Uterus (tissue), 4 donors: ENCODE data around the gene C16orf86. TPM values are rescaled to one million over a fixed set of nuclear protein-coding genes. Genes with fewer than 3 reads are reported as not detected.
"Not testable (repeated sequence)": the region's sequence is repeated elsewhere in the genome, so short reads cannot be mapped to it uniquely, and the experiment has no call there.

Experiments used
- DNase-seq, 2 donors: peaks; one replicate each; pipeline ENCODE4 v3.0.0-alpha.2; 2019 to 2020
- H3K27ac ChIP-seq, 2 donors: fragments of 200-600 bp; sonication (generic); 1 replicate in 1 of 2; 2 replicates in 1 of 2; pipeline ENCODE4 v1.5.1; 2016 to 2018
- H3K27me3 ChIP-seq, 2 donors: fragments of 200-600 bp; sonication (generic); one replicate each; pipeline ENCODE4 v1.5.1; 2018 to 2019; ENCODE audit warnings: control low read depth in 1 of 2
- H3K36me3 ChIP-seq, 2 donors: fragments of 200-600 bp; sonication (generic); one replicate each; pipeline ENCODE4 v1.5.1; 2019; ENCODE audit warnings: control low read depth in 1 of 2
- H3K4me1 ChIP-seq, 2 donors: fragments of 200-600 bp; sonication (generic); one replicate each; pipeline ENCODE4 v1.5.1; 2018 to 2019; ENCODE audit warnings: control low read depth in 1 of 2
- H3K4me3 ChIP-seq, 2 donors: fragments of 200-600 bp; sonication (generic); 1 replicate in 1 of 2; 2 replicates in 1 of 2; pipeline ENCODE4 v1.5.1; 2018 to 2019; ENCODE audit warnings: mild to moderate bottlenecking in 1 of 2
- H3K9me3 ChIP-seq, 2 donors: fragments of 200-600 bp; sonication (generic); one replicate each; pipeline ENCODE4 v1.5.1; 2019; ENCODE audit warnings: control low read depth in 1 of 2
- POLR2A ChIP-seq, 2 donors: fragments of 450-650 bp; IDR thresholded peaks; one replicate each; pipeline ENCODE4 v1.6.1; 2016; ENCODE audit warnings: antibody characterized with exemption in 2 of 2, mild to moderate bottlenecking in 1 of 2, moderate library complexity in 1 of 2
- intact Hi-C: fragments of 100-400 bp; cut with DNase I; formaldehyde crosslinking; loops from one replicate; pipeline ENCODE4 v1.15.1; 2023; ENCODE audit warnings: low total_unique reads
- total RNA-seq, 4 donors: library from RNA; depleted of rRNA in 3 of 4; stranded (reverse); fragments of >200 nt in 3 of 4; gene quantifications; one replicate each; pipeline versions ENCODE4 v1.1.0 to v1.2.4, GENCODE V29; 2014 to 2023
- TF ChIP-seq, protein P1 (sequence below), 4 experiments: fragments of 200-600 bp in 2 of 4; fragments of 450-650 bp in 2 of 4; sonication (generic) in 2 of 4; IDR thresholded peaks; one replicate each; pipeline ENCODE4 v1.5.1; 2016 to 2019; ENCODE audit warnings: antibody characterized with exemption in 4 of 4, mild to moderate bottlenecking in 2 of 4, moderate library complexity in 1 of 4
- donor health status: DM: yes; HTN: yes; CAD: no.

Gene C16orf86
- total RNA-seq, 4 donors from 2014 or later, result 5.3 to 8.6 (median 6.9) TPM; not detected in 1

DNA sequence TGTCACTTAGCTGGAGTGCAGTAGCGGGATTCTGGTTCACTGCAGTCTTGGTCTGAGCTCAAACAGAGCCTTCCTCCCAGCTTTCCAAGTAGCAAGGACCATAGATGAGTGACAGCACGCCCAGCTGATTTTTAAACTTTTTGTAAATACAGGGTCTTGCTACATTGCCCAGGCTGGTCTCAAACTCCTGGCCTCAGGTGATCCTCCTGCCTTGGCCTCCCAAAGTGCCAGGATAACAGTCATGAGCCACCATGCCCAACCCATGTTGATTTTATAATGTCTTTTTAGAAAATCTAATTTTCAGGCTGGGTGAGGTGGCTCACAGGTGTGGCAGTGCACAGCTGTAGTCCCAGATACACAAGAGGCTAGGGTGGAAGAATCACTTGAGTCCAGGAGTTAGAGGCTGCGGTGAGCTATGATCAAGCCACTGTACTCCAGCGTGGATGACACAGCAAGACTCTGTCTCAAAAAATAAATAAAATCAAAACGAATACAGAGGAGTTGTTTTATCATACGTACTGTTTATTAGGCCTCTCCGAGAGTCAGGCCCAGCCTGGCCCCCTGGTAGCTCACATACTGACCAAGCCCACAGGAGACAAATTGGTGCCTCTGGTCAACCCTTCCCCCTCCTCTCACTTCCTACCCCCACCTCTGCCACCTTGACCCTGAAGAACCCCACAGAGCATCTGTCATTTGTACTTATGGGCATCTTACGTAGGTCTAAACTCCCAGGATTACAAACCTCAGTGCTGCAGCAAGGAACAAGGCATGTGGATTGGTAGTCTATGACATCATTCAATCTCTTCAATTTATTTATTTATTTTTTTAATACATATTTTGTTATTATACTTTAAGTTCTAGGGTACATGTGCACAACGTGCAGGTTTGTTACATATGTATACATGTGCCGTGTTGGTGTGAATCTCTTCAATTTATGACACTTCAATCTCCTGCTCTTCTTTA, 13.6 kb downstream of the C16orf86 start:
- Histone ChIP-seq H3K27ac (no peak overlapping the region), H3K9me3 (no peaks in the 10 kb centered on the region), H3K36me3 (no peaks in the 10 kb centered on the region), H3K4me1 (no peaks in the 10 kb centered on the region), H3K4me3 (no peak overlapping the region), H3K27me3 (no peaks in the 10 kb centered on the region)
- DNase-seq, result no peak
- intact Hi-C loops, result no loop called here
- TF ChIP-seq, protein P1, sequence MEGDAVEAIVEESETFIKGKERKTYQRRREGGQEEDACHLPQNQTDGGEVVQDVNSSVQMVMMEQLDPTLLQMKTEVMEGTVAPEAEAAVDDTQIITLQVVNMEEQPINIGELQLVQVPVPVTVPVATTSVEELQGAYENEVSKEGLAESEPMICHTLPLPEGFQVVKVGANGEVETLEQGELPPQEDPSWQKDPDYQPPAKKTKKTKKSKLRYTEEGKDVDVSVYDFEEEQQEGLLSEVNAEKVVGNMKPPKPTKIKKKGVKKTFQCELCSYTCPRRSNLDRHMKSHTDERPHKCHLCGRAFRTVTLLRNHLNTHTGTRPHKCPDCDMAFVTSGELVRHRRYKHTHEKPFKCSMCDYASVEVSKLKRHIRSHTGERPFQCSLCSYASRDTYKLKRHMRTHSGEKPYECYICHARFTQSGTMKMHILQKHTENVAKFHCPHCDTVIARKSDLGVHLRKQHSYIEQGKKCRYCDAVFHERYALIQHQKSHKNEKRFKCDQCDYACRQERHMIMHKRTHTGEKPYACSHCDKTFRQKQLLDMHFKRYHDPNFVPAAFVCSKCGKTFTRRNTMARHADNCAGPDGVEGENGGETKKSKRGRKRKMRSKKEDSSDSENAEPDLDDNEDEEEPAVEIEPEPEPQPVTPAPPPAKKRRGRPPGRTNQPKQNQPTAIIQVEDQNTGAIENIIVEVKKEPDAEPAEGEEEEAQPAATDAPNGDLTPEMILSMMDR (IDR thresholded peaks at IDR 0.05), result no peak
- TF ChIP-seq POLR2A (IDR thresholded peaks at IDR 0.05), result no peak

DNA sequence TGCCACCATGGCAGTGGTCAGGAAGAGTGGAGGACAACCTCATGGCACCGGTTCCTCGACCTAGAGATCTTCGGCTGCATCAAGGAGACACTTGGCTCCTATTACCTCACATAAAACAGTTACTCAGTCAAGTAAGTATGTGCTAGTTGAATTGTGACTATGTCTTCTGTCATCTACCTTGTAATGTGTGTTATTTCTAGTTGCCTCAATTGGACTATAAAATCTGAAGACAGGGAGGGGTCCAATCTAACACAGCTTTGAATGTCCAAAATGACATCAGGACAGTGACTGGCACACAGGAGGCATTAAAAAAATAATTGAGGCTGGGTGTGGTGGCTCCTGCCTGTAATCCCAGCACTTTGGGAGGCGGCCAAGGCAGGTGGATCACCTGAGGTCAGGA, 17.2 kb downstream of the C16orf86 start:
- H3K27ac ChIP-seq, result no peak overlapping the region
- H3K27me3 ChIP-seq, result no peaks in the 10 kb centered on the region
- no peaks in the 10 kb centered on the region for H3K4me1 ChIP-seq
- intact Hi-C loops, result no loop called here
- H3K9me3 ChIP-seq, result no peaks in the 10 kb centered on the region
- no peak overlapping the region for H3K4me3 ChIP-seq
- H3K36me3 ChIP-seq, result no peaks in the 10 kb centered on the region
- no peak for DNase-seq
- TF ChIP-seq POLR2A (IDR thresholded peaks at IDR 0.05), result no peak
- TF ChIP-seq, protein P1 (IDR thresholded peaks at IDR 0.05), result no peak

GRCh38 chr16:67685388-67686112, 18.9 kb downstream of the C16orf86 start:
- no peak overlapping the region for H3K4me3 ChIP-seq
- intact Hi-C loops, result no loop called here
- no peak for TF ChIP-seq POLR2A (IDR thresholded peaks at IDR 0.05)
- TF ChIP-seq, protein P1 (IDR thresholded peaks at IDR 0.05), result no peak

GRCh38 chr16:67693517-67694285, 27.1 kb downstream of the C16orf86 start:
- H3K27me3 ChIP-seq, H3K4me3 ChIP-seq, H3K27ac ChIP-seq, intact Hi-C loops, DNase-seq, H3K4me1 ChIP-seq, H3K9me3 ChIP-seq, H3K36me3 ChIP-seq: not testable (repeated sequence)

More at GRCh38 chr16:67685388-67686112, 18.9 kb downstream of the C16orf86 start:
- Histone ChIP-seq H3K27ac (peak overlapping the region in 1 of 2 donors; percentile 42), H3K4me1 (no peaks in the 10 kb centered on the region), H3K9me3 (no peaks in the 10 kb centered on the region), H3K27me3 (no peaks in the 10 kb centered on the region), H3K36me3 (no peaks in the 10 kb centered on the region)
- DNase-seq, result no peak

DNA sequence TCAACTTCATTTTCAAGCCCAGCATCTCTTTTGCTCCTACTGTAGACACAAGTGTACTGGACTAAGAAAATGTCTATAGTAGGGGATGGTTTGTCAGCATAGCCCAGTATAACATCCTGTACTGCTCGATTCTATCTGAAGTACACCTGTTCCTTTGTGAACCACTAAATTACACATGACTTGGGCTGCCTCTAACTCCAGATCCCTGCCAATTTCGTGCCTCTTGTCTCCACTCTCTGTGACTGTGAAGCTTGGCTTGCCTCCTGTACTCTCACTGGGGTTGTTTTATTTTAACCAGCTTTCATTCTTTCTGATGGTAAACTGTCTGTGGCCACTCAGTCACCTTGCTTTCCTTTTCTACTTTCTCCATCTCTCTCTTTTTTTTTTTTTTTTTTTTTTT, 28.0 kb downstream of the C16orf86 start:
- Histone ChIP-seq H3K9me3 (no peaks in the 10 kb centered on the region), H3K4me1 (no peaks in the 10 kb centered on the region), H3K27me3 (no peaks in the 10 kb centered on the region), H3K36me3 (no peaks in the 10 kb centered on the region), H3K4me3 (no peak overlapping the region), H3K27ac (no peak overlapping the region)
- intact Hi-C loops, result no loop called here
- TF ChIP-seq, protein P1 (IDR thresholded peaks at IDR 0.05), result no peak
- no peak for TF ChIP-seq POLR2A (IDR thresholded peaks at IDR 0.05)
- DNase-seq, result no peak
